ENCODE results near the gene JPH4.

DNA sequence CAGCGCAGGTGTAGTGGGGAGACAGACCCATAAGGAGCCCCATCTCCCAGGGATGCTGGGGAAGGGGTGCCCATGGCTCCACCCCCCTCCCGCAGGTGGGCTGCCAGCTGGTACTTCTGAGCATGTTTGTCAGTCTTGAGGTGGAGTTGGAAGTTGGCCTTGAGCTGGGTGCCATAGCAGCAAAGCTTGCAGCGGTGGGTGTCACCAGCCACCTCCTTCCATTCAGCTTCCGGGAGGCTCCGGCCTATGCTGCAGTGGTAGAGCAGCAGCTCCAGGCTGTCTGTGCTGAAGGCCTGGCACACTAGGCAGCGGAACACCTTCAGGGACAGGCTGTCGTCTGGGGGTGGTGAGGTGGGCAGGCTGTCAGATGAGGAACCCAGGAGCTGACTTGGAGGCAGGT, 45.9 kb downstream of the JPH4 start:
- TF ChIP-seq, protein P1, sequence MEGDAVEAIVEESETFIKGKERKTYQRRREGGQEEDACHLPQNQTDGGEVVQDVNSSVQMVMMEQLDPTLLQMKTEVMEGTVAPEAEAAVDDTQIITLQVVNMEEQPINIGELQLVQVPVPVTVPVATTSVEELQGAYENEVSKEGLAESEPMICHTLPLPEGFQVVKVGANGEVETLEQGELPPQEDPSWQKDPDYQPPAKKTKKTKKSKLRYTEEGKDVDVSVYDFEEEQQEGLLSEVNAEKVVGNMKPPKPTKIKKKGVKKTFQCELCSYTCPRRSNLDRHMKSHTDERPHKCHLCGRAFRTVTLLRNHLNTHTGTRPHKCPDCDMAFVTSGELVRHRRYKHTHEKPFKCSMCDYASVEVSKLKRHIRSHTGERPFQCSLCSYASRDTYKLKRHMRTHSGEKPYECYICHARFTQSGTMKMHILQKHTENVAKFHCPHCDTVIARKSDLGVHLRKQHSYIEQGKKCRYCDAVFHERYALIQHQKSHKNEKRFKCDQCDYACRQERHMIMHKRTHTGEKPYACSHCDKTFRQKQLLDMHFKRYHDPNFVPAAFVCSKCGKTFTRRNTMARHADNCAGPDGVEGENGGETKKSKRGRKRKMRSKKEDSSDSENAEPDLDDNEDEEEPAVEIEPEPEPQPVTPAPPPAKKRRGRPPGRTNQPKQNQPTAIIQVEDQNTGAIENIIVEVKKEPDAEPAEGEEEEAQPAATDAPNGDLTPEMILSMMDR (IDR thresholded peaks at IDR 0.05; ENCODE audit: low read depth, low read length, poor library complexity, severe bottlenecking) = no peak
- no peak for TF ChIP-seq EZH2phosphoT487 (IDR thresholded peaks at IDR 0.05; ENCODE audit: borderline replicate concordance, low read length)
